ENCODE results near the gene B3GNT5.
A peak's percentile ranks its signal among the peaks of the same experiment; 100 is the strongest.

Gene B3GNT5

DNA sequence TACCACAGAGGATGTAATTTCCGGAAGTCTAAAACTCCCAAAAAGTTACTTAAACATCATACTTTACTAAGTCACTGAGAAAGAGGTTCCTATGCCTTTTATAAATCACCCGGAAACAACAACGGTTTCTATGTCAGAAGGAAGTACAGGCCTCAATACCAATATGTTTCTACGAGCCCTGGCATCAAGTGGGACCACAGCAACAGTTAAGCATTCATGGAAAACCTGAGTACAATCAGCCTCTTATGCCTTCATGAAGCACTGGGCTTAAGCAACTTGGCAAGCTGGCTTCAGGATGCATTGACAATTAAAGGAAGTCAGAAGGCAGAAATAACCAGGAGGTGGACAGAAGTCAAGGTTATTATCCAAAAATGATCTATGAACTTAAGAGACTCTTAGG, 19.1 kb upstream of the B3GNT5 start:
- no peak for DNase-seq

DNA sequence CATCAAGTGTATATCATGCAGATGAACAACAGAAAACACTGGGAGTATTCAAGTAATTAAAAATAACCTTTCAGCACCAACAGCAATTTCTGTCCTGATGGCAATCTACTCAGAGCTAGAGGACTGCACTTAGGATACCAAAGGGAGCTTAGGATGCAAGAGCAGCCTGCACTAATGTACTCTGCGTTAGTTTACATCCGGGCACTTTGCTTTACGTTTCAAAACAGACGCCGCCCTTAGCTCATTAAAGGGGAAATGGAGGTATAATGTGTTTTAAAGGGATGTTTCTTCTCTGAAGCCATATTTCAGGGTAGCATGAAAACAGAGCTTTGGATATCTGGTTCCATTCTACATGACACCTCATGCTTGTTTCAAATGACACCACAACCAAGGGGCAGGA, 14.0 kb upstream of the B3GNT5 start:
- DNase-seq, result no peak

DNA sequence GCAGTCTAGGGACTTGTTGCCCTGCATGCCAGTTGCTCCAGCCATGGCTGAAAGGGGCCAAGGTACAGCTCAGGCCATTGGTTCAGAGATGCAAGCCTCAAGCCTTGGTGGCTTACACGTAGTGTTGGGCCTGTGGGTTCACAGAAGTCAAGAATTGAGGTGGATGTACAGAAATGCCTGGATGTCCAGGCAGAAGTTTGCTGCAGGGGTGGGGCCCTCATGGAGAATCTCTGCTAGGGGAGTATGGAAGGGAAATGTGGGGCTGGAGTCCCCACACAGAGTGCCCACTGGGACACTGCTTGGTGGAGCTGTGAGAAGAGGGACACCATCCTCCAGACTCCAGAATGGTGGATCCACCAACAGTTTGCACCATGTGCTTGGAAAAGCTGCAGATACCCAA, 10.6 kb upstream of the B3GNT5 start:
- DNase-seq, result no peak

DNA sequence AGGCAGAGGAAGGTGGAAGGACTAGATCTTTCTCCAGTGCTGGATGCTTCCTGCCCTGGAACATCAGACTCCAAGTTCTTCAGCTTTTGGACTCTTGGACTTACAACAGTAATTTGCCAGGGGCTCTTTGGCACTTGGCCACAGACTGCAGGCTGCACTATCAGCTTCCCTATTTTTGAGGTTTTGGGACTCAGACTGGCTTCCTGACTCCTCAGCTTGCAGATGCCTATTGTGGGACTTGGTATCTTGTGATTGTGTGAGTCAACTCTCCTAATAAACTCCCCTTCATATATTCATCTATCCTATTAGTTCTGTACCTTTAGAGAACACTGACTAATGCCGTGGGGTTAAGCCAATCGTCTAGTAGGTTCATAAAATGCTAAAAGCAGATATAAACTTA, 8.8 kb upstream of the B3GNT5 start:
- no peak for DNase-seq

DNA sequence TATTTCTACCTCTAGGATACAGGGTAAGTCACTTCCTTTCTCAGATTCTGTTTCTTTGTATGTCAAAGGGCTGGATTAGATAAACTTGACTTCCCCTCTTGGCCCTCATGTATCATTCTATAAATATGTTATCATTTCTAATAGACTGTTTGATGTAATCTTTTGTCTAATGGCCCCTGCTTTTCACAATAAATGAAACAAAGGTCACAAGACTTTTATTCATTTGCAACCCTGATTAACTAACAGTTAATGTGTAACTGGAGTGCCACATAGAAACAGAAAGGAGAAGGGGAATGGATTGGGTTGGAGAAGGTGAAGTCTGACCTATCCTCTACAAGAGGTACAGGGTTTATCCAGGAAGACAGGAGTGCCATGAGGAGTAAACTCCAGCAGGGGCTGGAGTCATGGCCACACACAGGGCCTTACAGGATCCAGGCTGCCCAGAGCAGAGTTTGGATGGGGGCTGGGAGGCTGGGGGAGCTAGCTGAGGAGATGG, 8.0 kb upstream of the B3GNT5 start:
- DNase-seq, result no peak

DNA sequence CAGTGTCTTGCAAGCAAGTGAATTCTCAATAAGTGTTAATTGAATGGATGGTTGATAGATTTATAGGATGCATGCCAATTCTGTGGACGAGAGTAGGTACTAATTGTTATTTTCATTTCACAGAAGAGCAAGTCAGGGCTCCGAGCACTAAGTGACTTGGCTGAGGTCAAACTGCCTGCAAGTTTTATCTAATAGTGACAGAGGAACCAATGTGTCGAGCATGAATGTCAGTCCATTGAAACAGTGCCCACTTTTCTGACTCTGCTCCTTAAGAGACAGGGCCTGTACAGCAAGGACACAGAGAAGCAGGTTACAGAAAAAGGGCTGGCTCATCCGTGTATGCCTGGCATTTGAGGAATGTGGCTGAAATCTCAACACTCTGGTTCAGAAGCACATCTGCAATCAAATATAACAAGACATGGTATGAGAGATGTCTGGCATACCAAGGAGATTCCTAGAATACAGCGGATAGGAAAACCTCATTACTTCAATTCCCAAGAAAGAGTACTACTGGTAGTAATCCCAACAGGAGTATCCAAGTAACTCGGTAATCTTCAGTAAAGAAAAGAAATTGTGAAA, 6.0 kb upstream of the B3GNT5 start:
- DNase-seq, result no peak

DNA sequence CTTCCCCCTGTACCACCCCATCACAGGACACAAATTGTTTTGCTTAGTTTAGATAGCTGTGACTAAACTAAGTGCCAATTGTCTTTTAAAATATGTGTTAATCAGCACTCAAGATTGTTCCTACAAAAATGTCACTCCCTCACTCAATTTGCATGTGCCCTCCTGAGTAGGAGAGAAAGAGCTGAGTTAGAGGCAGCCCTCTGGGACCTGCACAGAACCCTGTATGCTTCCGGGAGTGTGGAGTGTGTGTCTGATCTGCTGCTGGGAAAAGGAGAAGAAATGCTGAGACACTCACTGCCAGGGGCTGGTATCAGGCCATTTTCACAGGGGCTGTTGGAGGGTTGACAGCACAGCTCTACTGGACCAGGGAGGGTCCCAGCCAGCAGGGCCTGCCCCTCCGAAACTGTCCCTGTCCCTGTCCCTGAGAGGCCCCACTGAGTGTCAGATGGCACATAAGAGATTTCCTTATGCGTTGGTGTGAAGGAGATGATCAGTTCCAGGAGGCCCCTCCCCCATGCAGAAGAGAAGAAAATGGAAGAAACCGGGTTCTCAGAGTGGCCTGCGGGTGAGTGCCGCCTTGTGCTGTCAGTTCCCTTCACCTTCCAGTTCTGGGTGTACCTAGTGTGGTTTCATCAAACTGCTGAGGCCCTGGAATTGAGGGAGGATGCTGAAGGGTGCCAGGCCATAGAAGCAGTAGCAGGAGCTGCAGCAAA, 3.9 kb upstream of the B3GNT5 start:
- DNase-seq, result no peak

DNA sequence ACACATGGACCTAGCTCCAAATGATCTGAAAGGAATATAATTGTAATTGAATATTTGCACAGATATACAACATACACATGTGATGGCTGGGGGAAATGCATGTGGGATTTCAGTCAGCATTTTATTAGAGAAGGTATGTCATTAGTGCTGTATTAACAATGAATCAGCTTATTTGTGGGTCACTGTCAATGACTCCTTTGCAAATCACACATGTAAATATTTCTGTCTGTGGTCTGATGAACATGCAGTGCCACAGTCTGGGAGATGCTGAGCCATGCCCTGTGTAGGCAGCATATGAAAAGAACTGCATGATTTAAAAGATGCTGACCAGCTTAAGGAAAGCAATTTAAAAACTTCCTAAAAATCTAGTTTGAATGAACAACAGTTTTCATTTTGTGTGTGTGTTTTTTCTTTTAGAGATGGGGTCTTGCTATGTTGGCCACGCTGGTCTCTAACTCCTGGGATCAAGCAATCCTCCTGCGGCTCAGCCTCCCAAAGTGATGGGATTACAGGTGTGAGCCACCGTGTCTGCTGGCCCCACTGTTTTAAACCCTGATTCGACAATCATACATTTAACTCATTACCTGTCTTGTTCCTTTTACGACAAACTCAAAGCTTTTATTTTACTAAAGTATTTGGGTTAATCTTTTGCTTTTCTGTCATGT, 803 bp upstream of the B3GNT5 start:
- DNase-seq, result no peak

DNA sequence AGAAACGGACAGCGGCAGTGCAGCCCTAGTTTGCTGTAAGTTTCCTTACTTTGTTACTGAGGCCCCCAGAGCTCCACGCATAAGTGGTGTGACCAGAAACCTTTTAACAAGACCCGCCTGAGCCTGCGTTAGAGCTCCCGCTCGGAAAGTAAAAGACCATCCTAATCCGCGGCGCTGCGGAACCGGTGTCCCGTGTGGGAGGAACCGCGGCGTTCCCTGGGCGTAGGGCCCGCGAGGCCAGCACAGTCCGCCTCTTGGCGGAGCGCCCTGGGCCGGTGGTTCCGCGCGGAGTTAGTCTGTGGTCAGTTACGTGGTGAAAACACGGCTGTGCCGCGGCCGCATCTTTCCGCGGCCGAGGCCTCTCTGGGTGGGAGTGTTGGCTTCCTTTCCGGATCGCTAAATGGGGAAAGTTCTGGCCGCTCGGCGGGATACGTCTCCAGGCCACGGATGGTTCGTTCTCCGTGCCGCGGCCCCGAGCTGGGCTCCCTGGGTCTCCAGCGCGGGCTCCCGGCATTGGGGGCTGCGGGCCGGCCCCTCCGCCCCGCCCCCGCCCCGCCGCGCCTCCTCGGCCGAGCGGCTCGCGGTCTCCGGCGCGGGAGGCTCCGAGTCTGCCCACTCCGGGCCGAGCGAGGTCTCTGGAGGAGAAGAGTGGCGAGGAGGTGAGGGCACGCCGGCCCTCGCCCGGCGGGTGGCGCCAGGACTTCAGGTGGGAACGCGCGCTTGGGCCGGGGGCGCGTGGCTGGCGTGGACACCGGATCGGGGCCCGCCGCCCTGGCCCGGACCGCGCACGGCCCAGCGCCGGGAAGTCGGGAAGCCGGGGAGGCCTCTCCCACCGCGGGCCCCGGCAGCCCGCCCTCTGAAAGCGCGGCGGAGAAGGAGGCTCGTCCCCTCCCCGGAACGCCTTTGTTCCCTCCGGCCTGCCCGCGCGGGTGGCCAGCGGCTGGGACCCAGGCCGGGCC, 754 bp downstream of the B3GNT5 start:
- peak; percentile 62 for DNase-seq

DNA sequence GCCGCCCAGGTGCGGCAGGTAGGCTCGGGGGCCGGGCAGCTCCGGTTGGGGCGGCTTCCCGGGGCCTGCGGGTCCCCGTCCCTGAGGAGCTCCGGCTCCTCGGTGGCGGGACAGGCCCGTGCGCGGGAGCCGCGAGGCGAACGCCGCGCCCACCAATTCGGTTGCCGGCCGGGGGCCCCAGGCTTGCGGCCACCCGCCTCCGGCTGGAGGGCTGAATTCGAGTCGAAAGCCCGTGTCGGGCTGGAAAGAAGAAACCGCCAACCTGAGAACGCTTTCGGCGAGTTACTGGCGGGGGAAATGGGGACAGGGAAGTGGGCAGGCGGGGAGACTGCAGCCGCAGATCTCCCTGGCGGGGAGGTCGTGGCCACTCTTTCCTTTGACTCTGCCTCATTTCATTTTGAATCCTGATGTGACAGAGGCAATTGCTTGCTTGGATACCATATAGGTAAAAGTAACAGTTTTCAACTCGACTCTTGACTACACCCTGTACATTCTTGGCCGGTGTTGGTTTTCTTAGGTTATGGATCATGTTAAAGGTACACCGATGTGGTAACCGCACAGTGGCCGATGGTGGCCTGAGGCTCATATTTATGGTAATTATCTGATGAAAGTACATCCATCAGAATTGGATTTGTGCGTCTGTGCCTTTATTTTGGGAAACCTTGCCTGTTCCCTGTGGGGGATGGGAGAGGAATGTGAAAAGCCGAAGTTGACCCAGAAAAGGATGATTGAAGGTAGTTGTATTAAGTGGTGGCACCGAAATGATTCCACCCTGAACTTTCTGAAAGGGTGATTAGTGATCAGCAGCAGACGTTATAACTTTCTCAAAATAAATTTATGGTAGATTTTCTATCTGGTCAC, 1.7 kb downstream of the B3GNT5 start:
- no peak for DNase-seq

DNA sequence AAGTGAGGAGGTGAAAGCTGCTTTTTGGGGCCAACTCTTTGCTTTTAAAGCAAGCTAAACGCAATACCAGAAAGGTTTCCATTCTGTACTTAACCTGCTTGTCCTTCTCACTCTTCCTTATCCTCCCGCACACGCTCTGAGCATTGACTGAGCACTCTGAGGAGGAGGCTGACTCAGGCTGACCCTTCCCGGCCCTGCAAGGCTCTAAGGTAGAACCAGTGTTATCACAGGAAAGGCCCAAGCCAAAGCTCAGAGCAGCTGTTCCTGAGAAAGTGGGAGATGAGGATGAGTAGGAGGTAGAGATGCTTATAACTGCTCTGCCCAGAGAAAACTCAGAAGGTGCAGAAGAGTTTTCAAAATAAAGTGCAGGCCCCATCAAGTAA, 2.3 kb downstream of the B3GNT5 start:
- no peak for DNase-seq

DNA sequence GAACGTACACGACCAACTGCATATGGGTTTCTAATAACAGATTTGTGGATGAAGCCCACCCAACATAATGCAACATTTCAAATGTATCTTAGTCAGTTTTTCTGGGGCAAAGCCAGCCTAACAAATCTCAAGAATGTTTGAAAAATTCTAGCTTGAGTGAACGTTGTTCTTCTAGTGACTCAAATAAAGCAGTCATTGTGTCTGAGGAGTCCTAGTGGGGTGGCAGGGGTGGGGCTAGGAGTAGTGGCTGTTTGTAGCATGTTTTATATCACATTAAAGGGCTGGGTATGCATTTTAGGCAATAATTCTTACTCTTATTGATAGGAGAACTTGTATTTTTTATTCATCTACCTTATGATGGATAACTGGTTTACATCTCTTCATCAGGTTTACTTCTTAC, 6.0 kb downstream of the B3GNT5 start:
- DNase-seq, result no peak

DNA sequence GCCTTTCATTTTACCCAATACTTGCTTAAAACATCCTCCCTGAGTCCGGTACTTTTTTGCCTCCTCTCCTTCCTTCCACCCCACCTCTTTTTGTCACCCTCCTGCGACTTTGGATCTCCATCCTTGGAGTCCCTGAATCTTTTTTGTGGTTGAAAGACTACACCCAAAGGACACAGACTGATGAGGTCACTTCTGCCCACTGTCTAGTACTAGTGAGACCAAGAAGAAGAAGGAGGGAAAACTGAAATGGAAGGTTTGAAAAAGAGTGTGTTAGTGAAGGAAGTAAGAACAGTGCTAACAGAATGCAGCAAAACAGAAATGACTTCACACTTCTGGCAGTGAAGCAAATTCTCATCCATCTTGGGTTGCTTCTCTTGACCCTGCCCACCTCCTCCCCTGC, 6.6 kb downstream of the B3GNT5 start:
- DNase-seq, result no peak

DNA sequence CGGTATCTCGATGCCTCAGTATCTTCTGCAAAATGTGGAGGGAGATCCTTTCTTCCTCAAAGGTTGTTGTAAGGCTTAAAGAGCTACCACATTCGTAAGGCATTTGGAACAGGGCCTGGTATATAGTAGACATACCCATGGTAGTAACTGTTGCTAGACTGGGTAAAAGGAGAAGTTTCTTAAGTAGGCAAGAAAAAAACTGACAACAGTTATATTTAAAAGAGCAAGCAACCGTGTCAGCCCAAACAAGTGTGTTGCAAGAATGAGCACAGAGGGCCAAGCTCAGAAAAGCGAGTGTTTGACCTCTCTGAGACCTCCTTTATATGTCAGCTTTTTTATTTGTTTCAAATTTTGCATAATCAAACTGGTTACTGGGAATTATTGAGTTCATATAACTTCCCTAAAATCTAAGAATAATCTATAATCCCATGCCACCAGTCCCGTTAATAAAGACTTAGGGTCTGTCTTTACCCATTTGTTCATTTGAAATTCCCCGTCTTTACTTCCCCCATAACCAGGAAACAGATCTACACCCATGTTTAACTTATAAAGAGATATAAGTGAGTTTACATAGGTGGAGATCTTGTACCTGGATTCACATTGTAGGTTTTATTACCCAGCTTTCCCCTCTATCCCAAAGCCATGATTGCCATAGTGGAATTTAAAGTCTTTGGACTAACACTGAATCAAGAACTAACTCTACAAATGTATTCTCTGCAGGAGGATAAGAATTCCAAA, 7.3 kb downstream of the B3GNT5 start:
- no peak for DNase-seq

DNA sequence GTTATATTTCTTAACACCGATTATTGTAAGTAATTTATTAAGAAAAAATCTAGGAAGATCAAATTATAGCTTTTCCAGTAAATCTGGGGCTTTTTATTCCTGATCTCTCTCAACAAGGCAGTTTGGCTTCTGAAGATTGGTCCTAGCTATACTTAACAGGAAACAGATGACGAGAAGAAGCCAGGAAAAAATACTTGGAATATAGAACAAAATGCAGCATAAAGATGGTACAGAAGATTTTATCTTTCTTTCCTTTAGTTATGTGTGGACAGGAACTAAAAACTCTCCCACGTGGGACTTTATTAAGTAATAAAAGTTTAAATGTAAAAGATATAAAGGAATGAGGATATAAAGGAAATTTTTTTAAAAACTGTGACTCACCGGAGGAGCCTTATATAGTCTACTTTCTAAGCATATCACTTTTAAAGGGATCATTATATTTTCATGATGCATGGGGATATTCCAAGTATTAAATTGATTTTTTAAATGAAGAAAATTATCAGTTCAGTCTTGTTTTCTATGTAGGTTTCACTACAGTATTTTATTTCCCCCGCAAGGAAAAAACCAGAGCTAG, 8.2 kb downstream of the B3GNT5 start:
- DNase-seq, result no peak

DNA sequence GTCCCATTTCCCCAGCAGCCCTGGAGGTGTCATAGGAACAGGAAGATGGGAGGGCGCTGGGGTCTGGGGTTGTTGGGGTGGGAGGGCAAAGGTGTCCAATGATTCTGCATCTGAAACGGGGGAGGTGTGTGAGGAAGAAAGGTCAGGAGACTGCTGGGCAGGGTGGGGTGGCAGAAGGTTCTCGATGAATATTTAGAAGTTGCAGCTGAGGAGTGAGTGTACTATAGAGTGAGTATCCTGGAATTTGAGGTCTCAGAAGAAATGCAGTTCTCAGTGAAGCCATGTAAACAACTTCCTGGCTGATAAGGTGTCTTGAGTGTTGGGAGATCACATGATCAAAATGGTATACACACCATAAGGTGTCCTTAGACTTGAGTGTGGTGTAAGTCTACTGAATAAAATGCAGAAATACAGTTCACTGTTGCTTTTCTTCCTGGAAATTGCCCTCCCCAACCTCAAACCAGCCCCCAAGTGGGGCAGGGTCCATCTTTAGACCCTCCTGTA, 9.9 kb downstream of the B3GNT5 start:
- no peak for DNase-seq

DNA sequence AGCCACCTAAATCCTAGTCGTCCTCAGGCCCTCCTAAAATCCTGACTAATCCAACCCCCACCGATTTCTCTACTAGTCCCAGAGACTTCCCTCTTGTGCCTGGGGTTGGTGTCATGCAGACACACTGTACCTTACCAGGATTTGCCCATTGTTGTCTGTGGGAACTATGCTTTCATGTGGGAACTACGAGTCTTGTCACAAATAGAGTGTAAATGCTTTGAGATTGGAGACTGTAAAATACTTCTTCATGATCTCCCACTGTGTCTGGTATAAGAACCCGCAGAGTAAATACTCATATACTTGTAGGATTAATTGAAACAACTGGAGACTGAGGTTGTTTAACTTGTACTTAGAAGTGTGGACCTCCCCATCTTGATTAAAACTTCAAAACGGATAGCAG, 11.2 kb downstream of the B3GNT5 start:
- no peak for DNase-seq

DNA sequence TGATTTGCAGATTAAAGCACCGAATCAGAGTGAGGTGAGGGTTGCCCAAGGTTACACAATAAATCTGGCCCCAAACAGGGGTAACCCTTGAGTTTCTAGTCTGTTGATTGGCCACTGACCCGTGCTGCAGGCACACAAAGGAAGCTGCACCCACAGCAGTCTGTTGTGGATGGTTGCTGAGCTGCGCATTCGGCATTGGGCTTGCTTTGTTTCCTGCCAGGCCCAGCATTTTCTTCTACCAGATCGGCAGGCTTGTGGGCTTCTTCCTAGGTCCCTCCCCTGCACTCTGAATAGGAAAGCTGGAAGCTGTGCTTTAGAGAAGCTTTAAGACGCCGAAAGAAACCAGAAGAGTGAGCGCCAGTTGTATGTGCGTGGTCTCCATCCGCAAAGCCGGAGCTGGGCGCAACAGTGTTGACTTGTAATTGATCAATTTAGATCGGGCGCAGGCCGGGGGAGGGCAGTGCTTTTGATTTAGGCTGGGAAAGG, 12.1 kb downstream of the B3GNT5 start:
- DNase-seq, result peak; percentile 70

DNA sequence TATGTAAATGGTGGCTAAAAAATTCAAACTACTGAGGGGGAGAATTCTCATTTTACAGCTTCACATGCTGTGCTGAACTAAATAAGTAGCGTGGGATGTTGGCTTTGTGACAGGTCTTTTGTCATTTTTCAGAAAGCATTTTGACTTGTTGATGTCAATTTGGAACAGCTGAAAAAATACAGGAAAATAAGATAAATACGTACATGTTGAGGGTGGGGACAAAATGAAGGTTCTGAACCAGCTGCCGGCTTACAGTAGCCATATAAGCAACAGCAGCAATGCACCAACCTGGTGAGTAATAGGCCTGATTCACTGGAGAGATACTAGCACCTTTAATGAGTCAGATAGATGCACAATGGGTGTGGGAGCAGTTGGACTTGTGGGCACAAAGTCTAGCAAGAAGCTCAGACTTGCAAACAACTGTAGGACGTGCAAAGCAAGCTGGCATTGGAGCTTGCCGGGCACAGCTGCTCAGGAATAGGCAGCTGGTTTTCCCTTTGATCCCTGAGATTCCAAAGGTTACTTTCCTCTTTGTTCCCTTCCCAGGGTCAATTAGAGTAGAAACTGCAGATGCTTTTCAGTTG, 12.9 kb downstream of the B3GNT5 start:
- DNase-seq, result no peak

DNA sequence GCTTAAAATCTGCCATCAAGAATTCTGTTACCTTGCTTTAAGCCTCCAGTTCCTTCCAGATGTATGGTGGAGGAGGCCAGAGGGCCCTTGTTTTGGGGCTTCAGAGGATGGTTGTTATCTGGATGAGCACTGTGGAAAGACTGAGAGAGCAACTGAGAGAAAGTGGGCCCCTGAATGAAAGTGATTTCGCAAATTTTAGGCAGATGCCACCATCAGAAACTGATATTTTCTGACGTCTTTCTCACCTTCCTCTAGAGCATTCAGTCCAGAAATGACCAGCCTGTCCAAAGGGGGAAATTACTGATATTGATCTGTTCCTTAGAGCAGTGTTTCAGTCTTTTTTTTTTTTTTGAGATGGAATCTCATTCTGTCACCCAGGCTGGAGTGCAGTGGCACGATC, 13.4 kb downstream of the B3GNT5 start:
- no peak for DNase-seq
